Measurements from ENCODE around the gene SLC1A4. TPM values are rescaled to one million over a fixed set of nuclear protein-coding genes. Genes with fewer than 3 reads are reported as not detected.

Gene SLC1A4
- polyA plus RNA-seq, 1 donor from 2014 or later, result 33.8 TPM

- Histone ChIP-seq H3K27me3 (ENCODE audit: insufficient read depth, low read depth, low read length) (no peaks in the 10 kb centered on the region), H3K9me3 (ENCODE audit: low read length) (no peaks in the 10 kb centered on the region), H3K9ac (ENCODE audit: low read length) (no peak overlapping the region), H4K20me1 (ENCODE audit: insufficient read depth) (no peaks in the 10 kb centered on the region), H3F3A (ENCODE audit: insufficient read depth, low read length, poor library complexity, severe bottlenecking) (no peaks in the 10 kb centered on the region), H3K4me2 (ENCODE audit: low read length) (no peak overlapping the region), H3K79me2 (replicated peaks; ENCODE audit: insufficient read depth, low read length) (peaks cover 20% of the 10 kb centered on the region), H3K9me2 (ENCODE audit: insufficient read depth, low read length) (no peaks in the 10 kb centered on the region), H3K27ac (ENCODE audit: low read length) (no peak overlapping the region), H3K4me3 (ENCODE audit: low read length) (no peak overlapping the region), H3K36me3 (ENCODE audit: insufficient read depth, low read length) (no peaks in the 10 kb centered on the region), H2AFZ (ENCODE audit: low read depth, low read length) (no peak overlapping the region)
- no peak for TF ChIP-seq EZH2 (IDR thresholded peaks at IDR 0.05; ENCODE audit: borderline replicate concordance, insufficient read depth, low read length, poor library complexity, severe bottlenecking)
- no peak for TF ChIP-seq RAD21 (conservative IDR thresholded peaks at IDR 0.05)
- TF ChIP-seq POLR2AphosphoS5 (IDR thresholded peaks at IDR 0.05), result no peak
- TF ChIP-seq, protein P1, sequence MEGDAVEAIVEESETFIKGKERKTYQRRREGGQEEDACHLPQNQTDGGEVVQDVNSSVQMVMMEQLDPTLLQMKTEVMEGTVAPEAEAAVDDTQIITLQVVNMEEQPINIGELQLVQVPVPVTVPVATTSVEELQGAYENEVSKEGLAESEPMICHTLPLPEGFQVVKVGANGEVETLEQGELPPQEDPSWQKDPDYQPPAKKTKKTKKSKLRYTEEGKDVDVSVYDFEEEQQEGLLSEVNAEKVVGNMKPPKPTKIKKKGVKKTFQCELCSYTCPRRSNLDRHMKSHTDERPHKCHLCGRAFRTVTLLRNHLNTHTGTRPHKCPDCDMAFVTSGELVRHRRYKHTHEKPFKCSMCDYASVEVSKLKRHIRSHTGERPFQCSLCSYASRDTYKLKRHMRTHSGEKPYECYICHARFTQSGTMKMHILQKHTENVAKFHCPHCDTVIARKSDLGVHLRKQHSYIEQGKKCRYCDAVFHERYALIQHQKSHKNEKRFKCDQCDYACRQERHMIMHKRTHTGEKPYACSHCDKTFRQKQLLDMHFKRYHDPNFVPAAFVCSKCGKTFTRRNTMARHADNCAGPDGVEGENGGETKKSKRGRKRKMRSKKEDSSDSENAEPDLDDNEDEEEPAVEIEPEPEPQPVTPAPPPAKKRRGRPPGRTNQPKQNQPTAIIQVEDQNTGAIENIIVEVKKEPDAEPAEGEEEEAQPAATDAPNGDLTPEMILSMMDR (IDR thresholded peaks at IDR 0.05; ENCODE audit: poor library complexity, severe bottlenecking), result no peak
- no peak for TF ChIP-seq REST (IDR thresholded peaks at IDR 0.05; ENCODE audit: borderline replicate concordance)
- no peak for TF ChIP-seq TAF1 (IDR thresholded peaks at IDR 0.05; ENCODE audit: low read depth)
- no peak for TF ChIP-seq EP300 (conservative IDR thresholded peaks at IDR 0.05; ENCODE audit: poor library complexity, severe bottlenecking)
- no peak for TF ChIP-seq SMC3 (conservative IDR thresholded peaks at IDR 0.05; ENCODE audit: poor library complexity)
- no peak for TF ChIP-seq MXI1 (conservative IDR thresholded peaks at IDR 0.05; ENCODE audit: poor library complexity, severe bottlenecking)
Observed at GRCh38 chr2:64995041-64995440, 5.8 kb downstream of the SLC1A4 start.

DNA sequence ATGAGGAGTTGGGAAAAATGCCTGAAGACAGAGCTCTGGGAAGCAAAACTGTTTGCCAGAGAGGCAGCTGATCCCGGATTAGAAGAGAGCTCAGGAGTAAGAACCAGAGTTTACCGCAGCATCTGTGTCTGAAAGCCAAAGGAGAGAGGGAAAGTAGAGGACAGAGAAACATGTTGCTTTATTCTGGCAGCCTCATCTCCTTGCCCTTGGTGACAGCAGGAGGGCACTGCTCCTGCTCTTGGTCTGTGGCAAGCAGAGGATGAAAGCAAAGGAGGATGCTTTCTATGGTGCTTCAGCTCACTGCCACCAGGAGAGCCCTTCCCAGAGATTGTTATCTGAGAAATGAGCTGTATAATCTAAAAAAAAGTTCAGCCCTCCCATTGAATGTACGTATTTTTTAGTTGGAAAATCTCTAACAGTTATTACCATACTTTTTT, 7.7 kb downstream of the SLC1A4 start:
- H2AFZ ChIP-seq (ENCODE audit: low read depth, low read length), result no peak overlapping the region
- no peaks in the 10 kb centered on the region for H3K27me3 ChIP-seq (ENCODE audit: insufficient read depth, low read depth, low read length)
- no peak overlapping the region for H3K27ac ChIP-seq (ENCODE audit: low read length)
- peaks cover 14% of the 10 kb centered on the region for H3K79me2 ChIP-seq (replicated peaks; ENCODE audit: insufficient read depth, low read length)
- no peak overlapping the region for H3K9ac ChIP-seq (ENCODE audit: low read length)
- TF ChIP-seq, protein P1 (IDR thresholded peaks at IDR 0.05; ENCODE audit: poor library complexity, severe bottlenecking), result no peak
- H3K4me2 ChIP-seq (ENCODE audit: low read length), result no peak overlapping the region
- H3K4me3 ChIP-seq (ENCODE audit: low read length), result no peak overlapping the region
- H3K9me2 ChIP-seq (ENCODE audit: insufficient read depth, low read length), result no peaks in the 10 kb centered on the region
- no peaks in the 10 kb centered on the region for H4K20me1 ChIP-seq (ENCODE audit: insufficient read depth)
- no peaks in the 10 kb centered on the region for H3K9me3 ChIP-seq (ENCODE audit: low read length)
- no peaks in the 10 kb centered on the region for H3F3A ChIP-seq (ENCODE audit: insufficient read depth, low read length, poor library complexity, severe bottlenecking)
- H3K36me3 ChIP-seq (ENCODE audit: insufficient read depth, low read length), result no peaks in the 10 kb centered on the region

All from neural cell (in vitro differentiated cells).